ENCODE results near the gene FGF3.

FGF3 gene

GRCh38 chr11:69812256-69812655, 7.0 kb downstream of the FGF3 start:
- no peak for TF ChIP-seq CTCF (IDR thresholded peaks at IDR 0.05)
- no peak overlapping the region for H3K4me3 ChIP-seq (ENCODE audit: low read depth, low read length)
- no peaks in the 10 kb centered on the region for H3K4me1 ChIP-seq
- no peak overlapping the region for H2AFZ ChIP-seq
- no peaks in the 10 kb centered on the region for H3K27me3 ChIP-seq (ENCODE audit: control insufficient read depth, insufficient read depth, low read length)
- H3K9ac ChIP-seq: no peak overlapping the region
- no peak overlapping the region for H3K27ac ChIP-seq
- H3K9me3 ChIP-seq (ENCODE audit: control insufficient read depth, low read length): no peaks in the 10 kb centered on the region
- H3K4me2 ChIP-seq (ENCODE audit: low read length): no peak overlapping the region
- no peaks in the 10 kb centered on the region for H3K79me2 ChIP-seq
- no peaks in the 10 kb centered on the region for H3K36me3 ChIP-seq (ENCODE audit: control insufficient read depth, insufficient read depth, low read length)

GRCh38 chr11:69811431-69811830, 7.8 kb downstream of the FGF3 start:
- TF ChIP-seq CTCF (IDR thresholded peaks at IDR 0.05): no peak
- no peak overlapping the region for H3K9ac ChIP-seq
- no peak overlapping the region for H3K27ac ChIP-seq
- H3K36me3 ChIP-seq (ENCODE audit: control insufficient read depth, insufficient read depth, low read length): no peaks in the 10 kb centered on the region
- no peaks in the 10 kb centered on the region for H3K9me3 ChIP-seq (ENCODE audit: control insufficient read depth, low read length)
- H3K27me3 ChIP-seq (ENCODE audit: control insufficient read depth, insufficient read depth, low read length): no peaks in the 10 kb centered on the region
- H3K4me2 ChIP-seq (ENCODE audit: low read length): no peak overlapping the region
- H3K79me2 ChIP-seq: no peaks in the 10 kb centered on the region
- no peak overlapping the region for H2AFZ ChIP-seq
- H3K4me1 ChIP-seq: no peaks in the 10 kb centered on the region
- H3K4me3 ChIP-seq (ENCODE audit: low read depth, low read length): no peak overlapping the region

- Histone ChIP-seq H3K4me2 (ENCODE audit: low read length) (no peak overlapping the region), H3K9ac (no peak overlapping the region), H3K4me1 (no peaks in the 10 kb centered on the region), H3K79me2 (no peaks in the 10 kb centered on the region), H3K27me3 (ENCODE audit: control insufficient read depth, insufficient read depth, low read length) (no peaks in the 10 kb centered on the region), H3K4me3 (ENCODE audit: low read depth, low read length) (no peak overlapping the region), H3K27ac (no peak overlapping the region), H3K36me3 (ENCODE audit: control insufficient read depth, insufficient read depth, low read length) (no peaks in the 10 kb centered on the region), H2AFZ (no peak overlapping the region), H3K9me3 (ENCODE audit: control insufficient read depth, low read length) (no peaks in the 10 kb centered on the region)
- no peak for TF ChIP-seq CTCF (IDR thresholded peaks at IDR 0.05)
Observed at GRCh38 chr11:69810289-69811118, 8.7 kb downstream of the FGF3 start.

GRCh38 chr11:69808667-69809086, 10.5 kb downstream of the FGF3 start:
- H3K4me3 ChIP-seq (ENCODE audit: low read depth, low read length): no peak overlapping the region
- H3K36me3 ChIP-seq (ENCODE audit: control insufficient read depth, insufficient read depth, low read length): no peaks in the 10 kb centered on the region
- no peak for TF ChIP-seq CTCF (IDR thresholded peaks at IDR 0.05)
- no peak overlapping the region for H3K4me2 ChIP-seq (ENCODE audit: low read length)
- no peak overlapping the region for H2AFZ ChIP-seq
- no peak overlapping the region for H3K9ac ChIP-seq
- no peaks in the 10 kb centered on the region for H3K4me1 ChIP-seq
- no peak overlapping the region for H3K27ac ChIP-seq
- no peaks in the 10 kb centered on the region for H3K9me3 ChIP-seq (ENCODE audit: control insufficient read depth, low read length)
- no peaks in the 10 kb centered on the region for H3K79me2 ChIP-seq
- no peaks in the 10 kb centered on the region for H3K27me3 ChIP-seq (ENCODE audit: control insufficient read depth, insufficient read depth, low read length)

Measured in parathyroid adenoma (tissue), 2 donors.